ENCODE data around the gene CREB1. TPM values are rescaled to one million over a fixed set of nuclear protein-coding genes. Genes with fewer than 3 reads are reported as not detected.
A peak's percentile ranks its signal among the peaks of the same experiment; 100 is the strongest.

CREB1 gene
- total and polyA plus RNA-seq, 9 of the 15 experiments (the other 6 are each of a cell fraction or from before 2014, with no cell fraction given): 8.9 to 51.3 (median 19.5) TPM

DNA sequence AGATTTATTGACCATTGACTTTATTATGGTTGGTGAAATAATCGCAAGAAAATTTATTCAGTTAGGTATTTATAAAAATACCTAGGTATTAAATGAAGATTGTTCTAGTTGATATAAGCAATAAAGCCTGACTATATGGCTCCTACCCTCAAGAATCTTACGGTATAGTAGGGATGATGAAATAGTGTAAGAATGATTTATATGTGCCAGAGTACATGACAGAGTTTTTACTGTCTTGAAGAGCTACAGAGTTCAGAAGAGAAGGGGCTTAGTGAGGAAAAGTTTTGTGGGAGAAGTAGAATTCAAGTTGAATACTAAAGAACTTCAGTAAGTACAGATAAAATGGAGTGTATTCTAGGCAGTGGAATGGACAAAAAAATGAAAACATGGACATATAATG lies 9.7 kb downstream of the CREB1 start:
- H3K4me1 ChIP-seq (replicated peaks in 1 of 2; ENCODE audit: control insufficient read depth in 2 of 2, insufficient read depth in 2 of 2, low read length in 2 of 2): peaks cover 0 to 7% of the 10 kb centered on the region in 2 experiments; a peak in 3 of 5 replicates
- no peak overlapping the region for H3K4me3 ChIP-seq
- ATAC-seq: no peak
- H3K27me3 ChIP-seq (ENCODE audit: control insufficient read depth in 2 of 2, insufficient read depth in 2 of 2, low read length in 2 of 2): no peaks in the 10 kb centered on the region
- H4K20me1 ChIP-seq (replicated peaks; ENCODE audit: control insufficient read depth, insufficient read depth, low read length): no peaks in the 10 kb centered on the region
- H3K9me3 ChIP-seq (replicated peaks; ENCODE audit: control insufficient read depth, insufficient read depth, low read depth, low read length): no peaks in the 10 kb centered on the region
- DNase-seq (ENCODE audit: extremely low read depth in 1 of 4, low spot score in 3 of 4): no peak
- no peak overlapping the region for H3K9ac ChIP-seq (ENCODE audit: insufficient read depth in 1 of 2, low read depth in 2 of 2, low read length in 2 of 2)
- intact Hi-C loops (cut with micrococcal nuclease) (no loop called here), in situ Hi-C loops (cut with MboI) (no loop called here)
- ChIA-PET CTCF (ENCODE audit: low intra/inter-chr PET ratio) (no interaction called here), POLR2A (interaction anchor here (1.2 to 1.4 kb wide), 3 partner anchors 8 to 15 kb away, joined by 3 to 5 read pairs (median 4); partner anchors contain the start of gene CREB1)
- peaks cover 10% of the 10 kb centered on the region; the same call in 1 of the 3 replicates for H3K36me3 ChIP-seq (ENCODE audit: control insufficient read depth, insufficient read depth, low read length)
- H3K9me1 ChIP-seq (ENCODE audit: control insufficient read depth, insufficient read depth, low read length): no peaks in the 10 kb centered on the region
- FAIRE-seq: no peak
- TF ChIP-seq CEBPG (CRISPR knock-in tag; IDR thresholded peaks at IDR 0.05): no peak
- TF ChIP-seq CEBPG (tag; conservative IDR thresholded peaks at IDR 0.05 in 1 of 2, IDR thresholded peaks at IDR 0.05 in 1 of 2): peak in 1 of 2 experiments; percentile 64; a peak in 2 of 4 replicates
- peak; percentile 72 for TF ChIP-seq MEIS2 (IDR thresholded peaks at IDR 0.05; ENCODE audit: partially characterized antibody)
- TF ChIP-seq, protein P1, sequence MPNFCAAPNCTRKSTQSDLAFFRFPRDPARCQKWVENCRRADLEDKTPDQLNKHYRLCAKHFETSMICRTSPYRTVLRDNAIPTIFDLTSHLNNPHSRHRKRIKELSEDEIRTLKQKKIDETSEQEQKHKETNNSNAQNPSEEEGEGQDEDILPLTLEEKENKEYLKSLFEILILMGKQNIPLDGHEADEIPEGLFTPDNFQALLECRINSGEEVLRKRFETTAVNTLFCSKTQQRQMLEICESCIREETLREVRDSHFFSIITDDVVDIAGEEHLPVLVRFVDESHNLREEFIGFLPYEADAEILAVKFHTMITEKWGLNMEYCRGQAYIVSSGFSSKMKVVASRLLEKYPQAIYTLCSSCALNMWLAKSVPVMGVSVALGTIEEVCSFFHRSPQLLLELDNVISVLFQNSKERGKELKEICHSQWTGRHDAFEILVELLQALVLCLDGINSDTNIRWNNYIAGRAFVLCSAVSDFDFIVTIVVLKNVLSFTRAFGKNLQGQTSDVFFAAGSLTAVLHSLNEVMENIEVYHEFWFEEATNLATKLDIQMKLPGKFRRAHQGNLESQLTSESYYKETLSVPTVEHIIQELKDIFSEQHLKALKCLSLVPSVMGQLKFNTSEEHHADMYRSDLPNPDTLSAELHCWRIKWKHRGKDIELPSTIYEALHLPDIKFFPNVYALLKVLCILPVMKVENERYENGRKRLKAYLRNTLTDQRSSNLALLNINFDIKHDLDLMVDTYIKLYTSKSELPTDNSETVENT (CRISPR knock-in tag; IDR thresholded peaks at IDR 0.05): no peak
- TF ChIP-seq, protein P2, sequence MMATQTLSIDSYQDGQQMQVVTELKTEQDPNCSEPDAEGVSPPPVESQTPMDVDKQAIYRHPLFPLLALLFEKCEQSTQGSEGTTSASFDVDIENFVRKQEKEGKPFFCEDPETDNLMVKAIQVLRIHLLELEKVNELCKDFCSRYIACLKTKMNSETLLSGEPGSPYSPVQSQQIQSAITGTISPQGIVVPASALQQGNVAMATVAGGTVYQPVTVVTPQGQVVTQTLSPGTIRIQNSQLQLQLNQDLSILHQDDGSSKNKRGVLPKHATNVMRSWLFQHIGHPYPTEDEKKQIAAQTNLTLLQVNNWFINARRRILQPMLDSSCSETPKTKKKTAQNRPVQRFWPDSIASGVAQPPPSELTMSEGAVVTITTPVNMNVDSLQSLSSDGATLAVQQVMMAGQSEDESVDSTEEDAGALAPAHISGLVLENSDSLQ (IDR thresholded peaks at IDR 0.05): peak; percentile 42
- no peak for TF ChIP-seq ZFX (CRISPR knock-in tag; IDR thresholded peaks at IDR 0.05)
- TF ChIP-seq, protein P3, sequence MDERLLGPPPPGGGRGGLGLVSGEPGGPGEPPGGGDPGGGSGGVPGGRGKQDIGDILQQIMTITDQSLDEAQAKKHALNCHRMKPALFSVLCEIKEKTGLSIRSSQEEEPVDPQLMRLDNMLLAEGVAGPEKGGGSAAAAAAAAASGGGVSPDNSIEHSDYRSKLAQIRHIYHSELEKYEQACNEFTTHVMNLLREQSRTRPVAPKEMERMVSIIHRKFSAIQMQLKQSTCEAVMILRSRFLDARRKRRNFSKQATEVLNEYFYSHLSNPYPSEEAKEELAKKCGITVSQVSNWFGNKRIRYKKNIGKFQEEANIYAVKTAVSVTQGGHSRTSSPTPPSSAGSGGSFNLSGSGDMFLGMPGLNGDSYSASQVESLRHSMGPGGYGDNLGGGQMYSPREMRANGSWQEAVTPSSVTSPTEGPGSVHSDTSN (CRISPR knock-in tag; IDR thresholded peaks at IDR 0.05; ENCODE audit: low read depth): no peak
- TF ChIP-seq, protein P3 (tag; conservative IDR thresholded peaks at IDR 0.05; ENCODE audit: low read depth): peak; percentile 52; the same call in 1 of the 2 replicates
- TF ChIP-seq, protein P4, sequence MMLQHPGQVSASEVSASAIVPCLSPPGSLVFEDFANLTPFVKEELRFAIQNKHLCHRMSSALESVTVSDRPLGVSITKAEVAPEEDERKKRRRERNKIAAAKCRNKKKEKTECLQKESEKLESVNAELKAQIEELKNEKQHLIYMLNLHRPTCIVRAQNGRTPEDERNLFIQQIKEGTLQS (IDR thresholded peaks at IDR 0.05): peak; percentile 74
- TF ChIP-seq, protein P4 (CRISPR knock-in tag; conservative IDR thresholded peaks at IDR 0.05): no peak
- no peak for TF ChIP-seq ZSCAN32 (CRISPR knock-in tag; IDR thresholded peaks at IDR 0.05)
- no TSS peak for BruUV-seq (replicated peaks)
- no peak overlapping the region for H3K4me2 ChIP-seq (ENCODE audit: insufficient read depth, low read length)
- H3K27ac ChIP-seq (ENCODE audit: extremely low read depth, low read depth, low read length): no peak overlapping the region
- H3K79me2 ChIP-seq (ENCODE audit: control insufficient read depth, insufficient read depth, low read length): peaks cover 96% of the 10 kb centered on the region
- WGBS (ENCODE audit: insufficient coverage, low coverage, missing lambda C conversion rate): 88% methylated on average over 2 of the region's 2 CpGs
- H2AFZ ChIP-seq (ENCODE audit: low read depth, low read length): no peak overlapping the region

Measured in K562 (cell line).